IMR-90 (cell line): Measurements from ENCODE around the gene NMBR. TPM values are rescaled to one million over a fixed set of nuclear protein-coding genes. Genes with fewer than 3 reads are reported as not detected.

Source experiments
- ATAC-seq: fragments of 200-7000 bp; cut with Tn5 transposase; 2 replicates; pipeline ENCODE4 v1.9.1; 2020; ENCODE audit warnings: low read depth, mild to moderate bottlenecking, moderate library complexity
- BruUV-seq: library from RNA; stranded (reverse); fragments of 400-500 nt; replicated peaks from 2 replicates; lab custom pipeline; 2021; lab: Mats Ljungman, UMichigan
- CTCF ChIA-PET: fragments of 300-600 bp; formaldehyde crosslinking; extraction: SDS; loops from one replicate; lab custom pipeline; 2021; ENCODE audit warnings: antibody characterized with exemption; lab: Yijun Ruan, JAX
- POLR2A ChIA-PET: fragments of 300-600 bp; sonication (Branson Sonifier 250); formaldehyde crosslinking; loops from one replicate; lab custom pipeline; 2022; ENCODE audit warnings: antibody characterized with exemption; ENCODE audit not compliant: unreplicated experiment; lab: Charles Lee
- DNase-seq: peaks from one replicate; pipeline ENCODE4 v3.0.0; 2013
- H2AFZ ChIP-seq: replicated peaks from 2 replicates; pipeline ENCODE3; 2013; ENCODE audit warnings: low read length, mild to moderate bottlenecking; ENCODE audit not compliant: poor library complexity
- H2AK5ac ChIP-seq: 2 replicates; pipeline ENCODE4 v1.6.1; 2013; ENCODE audit warnings: low read depth, low read length, inconsistent platforms
- H2AK9ac ChIP-seq: replicated peaks from 2 replicates; pipeline ENCODE3; 2013; ENCODE audit warnings: mild to moderate bottlenecking, low read depth, low read length, moderate library complexity; ENCODE audit not compliant: poor library complexity
- H2BK120ac ChIP-seq: 2 replicates; pipeline ENCODE4 v1.6.1; 2013; ENCODE audit warnings: low read depth, low read length, inconsistent platforms
- H2BK15ac ChIP-seq: 3 replicates; pipeline ENCODE4 v1.6.1; 2013; ENCODE audit warnings: low read depth, low read length, inconsistent platforms
- H2BK20ac ChIP-seq: 2 replicates; pipeline ENCODE4 v1.6.1; 2013; ENCODE audit warnings: low read depth, mild to moderate bottlenecking, inconsistent platforms, low read length, moderate library complexity
- H2BK5ac ChIP-seq: 2 replicates; pipeline ENCODE4 v1.6.1; 2013; ENCODE audit warnings: mild to moderate bottlenecking, low read depth, low read length, inconsistent platforms; ENCODE audit not compliant: poor library complexity, severe bottlenecking
- H3K14ac ChIP-seq: replicated peaks from 2 replicates; pipeline ENCODE4 v1.6.1; 2013; ENCODE audit warnings: low read depth, low read length, inconsistent platforms
- H3K18ac ChIP-seq: 2 replicates; pipeline ENCODE4 v1.6.1; 2013; ENCODE audit warnings: low read depth, low read length, control low read depth
- H3K23ac ChIP-seq: 2 replicates; pipeline ENCODE4 v1.6.1; 2013; ENCODE audit warnings: low read depth, low read length, inconsistent platforms
- H3K27ac ChIP-seq: 2 replicates; pipeline ENCODE4 v1.5.1; 2013; ENCODE audit warnings: mild to moderate bottlenecking, control low read depth, low read length; ENCODE audit not compliant: insufficient read depth
- H3K27me3 ChIP-seq: 2 replicates; pipeline ENCODE4 v1.6.1; 2013; ENCODE audit warnings: low read length; ENCODE audit not compliant: control insufficient read depth, insufficient read depth
- H3K36me3 ChIP-seq: 2 replicates; pipeline ENCODE4 v1.6.1; 2013; ENCODE audit warnings: low read length, mixed read lengths; ENCODE audit not compliant: control insufficient read depth, insufficient read depth
- H3K4ac ChIP-seq: 2 replicates; pipeline ENCODE4 v1.6.1; 2013; ENCODE audit warnings: low read depth, low read length, inconsistent platforms
- H3K4me1 ChIP-seq: 2 replicates; pipeline ENCODE4 v1.6.1; 2013; ENCODE audit warnings: low read length, mixed read lengths; ENCODE audit not compliant: control insufficient read depth, insufficient read depth
- H3K4me2 ChIP-seq: 2 replicates; pipeline ENCODE4 v1.6.1; 2013; ENCODE audit warnings: low read depth, mild to moderate bottlenecking, control low read depth, low read length, moderate library complexity
- H3K4me3 ChIP-seq: 2 replicates; pipeline ENCODE4 v1.5.1; 2013; ENCODE audit warnings: low read depth, mild to moderate bottlenecking, control low read depth, low read length, moderate library complexity; ENCODE audit not compliant: insufficient read depth
- H3K56ac ChIP-seq: 2 replicates; pipeline ENCODE4 v1.6.1; 2013; ENCODE audit warnings: low read length, inconsistent platforms; ENCODE audit not compliant: insufficient read depth; ENCODE audit errors: extremely low read depth
- H3K79me1 ChIP-seq, 2 experiments: 2 replicates each; pipeline ENCODE4 v1.6.1; 2013; ENCODE audit warnings: low read length in 2 of 2, inconsistent platforms in 1 of 2, low read depth in 1 of 2
- H3K9ac ChIP-seq: 2 replicates; pipeline ENCODE4 v1.6.1; 2013; ENCODE audit warnings: low read depth, low read length, control low read depth
- H3K9me1 ChIP-seq: 2 replicates; pipeline ENCODE4 v1.6.1; 2013; ENCODE audit warnings: low read length, inconsistent platforms; ENCODE audit not compliant: insufficient read depth
- H3K9me3 ChIP-seq: 2 replicates; pipeline ENCODE4 v1.6.1; 2013; ENCODE audit warnings: low read length; ENCODE audit not compliant: control insufficient read depth, insufficient read depth
- H4K20me1 ChIP-seq: 2 replicates; pipeline ENCODE4 v1.6.1; 2013; ENCODE audit warnings: low read length, inconsistent platforms; ENCODE audit not compliant: insufficient read depth
- H4K5ac ChIP-seq: 2 replicates; pipeline ENCODE4 v1.6.1; 2013; ENCODE audit warnings: mild to moderate bottlenecking, low read depth, low read length, control low read depth
- H4K8ac ChIP-seq, 2 experiments: 2 replicates each; pipeline ENCODE4 v1.6.1; 2013; ENCODE audit warnings: low read depth in 2 of 2, low read length in 2 of 2, control low read depth in 1 of 2, inconsistent platforms in 1 of 2
- H4K91ac ChIP-seq: 2 replicates; pipeline ENCODE4 v1.6.1; 2013; ENCODE audit warnings: low read depth, low read length, inconsistent platforms; ENCODE audit not compliant: insufficient read depth
- BHLHE40 ChIP-seq: fragments of 150-350 bp; IDR thresholded peaks from 2 replicates; pipeline ENCODE4 v1.6.1; 2016; ENCODE audit warnings: mild to moderate bottlenecking, low read depth, low read length
- CEBPB ChIP-seq: IDR thresholded peaks from 2 replicates; pipeline ENCODE4 v1.6.1; 2012; ENCODE audit warnings: low read depth, low read length, improper control_type of control experiment
- CHD1 ChIP-seq: IDR thresholded peaks from 2 replicates; pipeline ENCODE4 v1.6.1; 2012; ENCODE audit warnings: low read depth, low read length, improper control_type of control experiment
- CTCF ChIP-seq: conservative IDR thresholded peaks from 2 replicates; pipeline ENCODE4 v1.5.1; 2012; ENCODE audit warnings: mild to moderate bottlenecking, low read depth, low read length, improper control_type of control experiment
- ELK1 ChIP-seq: fragments of 150-350 bp; IDR thresholded peaks from 2 replicates; pipeline ENCODE4 v1.6.1; 2016; ENCODE audit warnings: low read depth, mild to moderate bottlenecking, low read length, moderate library complexity, borderline replicate concordance
- FOS ChIP-seq: fragments of 150-350 bp; IDR thresholded peaks from 2 replicates; pipeline ENCODE4 v1.6.1; 2016; ENCODE audit warnings: low read depth, low read length
- MAFK ChIP-seq: IDR thresholded peaks from 2 replicates; pipeline ENCODE4 v1.6.1; 2012; ENCODE audit warnings: low read depth, low read length, improper control_type of control experiment
- MAZ ChIP-seq: IDR thresholded peaks from 2 replicates; pipeline ENCODE4 v1.6.1; 2012; ENCODE audit warnings: low read depth, mild to moderate bottlenecking, low read length, improper control_type of control experiment, moderate library complexity, borderline replicate concordance
- MXI1 ChIP-seq: IDR thresholded peaks from 2 replicates; pipeline ENCODE4 v1.6.1; 2012; ENCODE audit warnings: low read depth, mild to moderate bottlenecking, low read length, moderate library complexity, borderline replicate concordance
- NFE2L2 ChIP-seq: fragments of 150-350 bp; IDR thresholded peaks from 2 replicates; pipeline ENCODE4 v1.6.1; 2016; ENCODE audit warnings: low read depth, mild to moderate bottlenecking, low read length
- POLR2A ChIP-seq: IDR thresholded peaks from 2 replicates; pipeline ENCODE4 v1.6.1; 2012; ENCODE audit warnings: mild to moderate bottlenecking, low read depth, low read length
- RAD21 ChIP-seq: IDR thresholded peaks from 2 replicates; pipeline ENCODE4 v1.6.1; 2012; ENCODE audit warnings: low read length, improper control_type of control experiment
- RCOR1 ChIP-seq: IDR thresholded peaks from 2 replicates; pipeline ENCODE4 v1.6.1; 2012; ENCODE audit warnings: mild to moderate bottlenecking, low read length, improper control_type of control experiment; ENCODE audit not compliant: insufficient replicate concordance
- RFX5 ChIP-seq: IDR thresholded peaks from 2 replicates; pipeline ENCODE4 v1.8.0; 2012; ENCODE audit warnings: low read depth, mild to moderate bottlenecking, low read length, moderate library complexity
- SMC3 ChIP-seq: fragments of 150-350 bp; IDR thresholded peaks from 2 replicates; pipeline ENCODE4 v1.6.1; 2016; ENCODE audit warnings: low read depth, mild to moderate bottlenecking, antibody characterized with exemption, low read length, moderate library complexity
- USF2 ChIP-seq: fragments of 150-350 bp; IDR thresholded peaks from 2 replicates; pipeline ENCODE4 v1.6.1; 2017; ENCODE audit warnings: mild to moderate bottlenecking, antibody characterized with exemption, low read length, low read depth
- WGBS, 2 experiments: methylation state at CpG; one replicate each; pipeline versions ENCODE4 v1.1.5 to v1.1.7; 2013; ENCODE audit warnings: missing lambda C conversion rate in 2 of 2; ENCODE audit not compliant: insufficient read length in 1 of 2; ENCODE audit errors: extremely low coverage in 2 of 2; 5-methylcytosine and 5-hydroxymethylcytosine counted together
- dilution Hi-C: fragments of 300-500 bp; cut with HindIII; formaldehyde crosslinking; loops from one replicate; pipeline ENCODE4 v1.14.3; 2018; ENCODE audit warnings: low sequenced_read_pairs; ENCODE audit not compliant: unreplicated experiment
- in situ Hi-C: fragments of 300-500 bp; cut with MboI; formaldehyde crosslinking; loops from 3 replicates; pipeline ENCODE4 v1.14.3; 2019; ENCODE audit warnings: low sequenced_read_pairs, inconsistent platforms, mixed read lengths
- intact Hi-C: fragments of 100-400 bp; cut with micrococcal nuclease; formaldehyde crosslinking; loops from 2 replicates; pipeline ENCODE4 v1.10.0; 2022
- polyA plus RNA-seq, 3 experiments: library from polyadenylated mRNA; depleted of rRNA; stranded (reverse); fragments of >200 nt; gene quantifications; 2 replicates each; pipeline ENCODE4 v1.2.3, GENCODE V29; 2012; ENCODE audit warnings: low replicate concordance in 1 of 3
- total RNA-seq: library from RNA; depleted of rRNA; stranded (reverse); fragments of >200 nt; gene quantifications from 2 replicates; pipeline ENCODE4 v1.2.3, GENCODE V29; 2012

The NMBR gene
- total and polyA plus RNA-seq, 2 of the 4 experiments (the other 2 are of a cell fraction) = not detected

- Histone ChIP-seq H3K18ac (no peak overlapping the region), H4K5ac (no peak overlapping the region), H3K9ac (no peak overlapping the region), H3K79me1 (peaks cover 5 to 18% of the 10 kb centered on the region in 2 experiments; a peak in 3 of 4 replicates), H2AK9ac (no peak overlapping the region), H3K36me3 (no peaks in the 10 kb centered on the region), H2AK5ac (no peak overlapping the region), H3K9me3 (no peaks in the 10 kb centered on the region), H4K91ac (no peak overlapping the region), H3K27ac (no peak overlapping the region), H4K20me1 (no peaks in the 10 kb centered on the region), H3K4me1 (peaks cover 2% of the 10 kb centered on the region; the same call in 1 of the 2 replicates), H2AFZ (no peak overlapping the region), H4K8ac (no peak overlapping the region), H3K4ac (no peak overlapping the region), H2BK120ac (no peak overlapping the region), H3K56ac (no peak overlapping the region), H2BK15ac (no peak overlapping the region), H2BK5ac (no peak overlapping the region), H3K23ac (no peak overlapping the region), H3K14ac (no peak overlapping the region), H3K27me3 (no peaks in the 10 kb centered on the region), H2BK20ac (no peak overlapping the region), H3K4me3 (no peak overlapping the region), H3K9me1 (peaks cover 2% of the 10 kb centered on the region; the same call in 1 of the 2 replicates), H3K4me2 (no peak overlapping the region)
- WGBS, 2 experiments = no CpG with 5 or more reads among the region's 2 CpGs
- in situ Hi-C loops = no loop called here
- dilution Hi-C loops = no loop called here
- ChIA-PET POLR2A (no interaction called here), CTCF (interaction anchor here (0.6 kb wide), 1 partner anchor 42 kb away, joined by 6 read pairs; the partner anchor contains the start of gene NMBR)
- intact Hi-C loops = no loop called here
- TF ChIP-seq CTCF (no peak), CHD1 (no peak), ELK1 (no peak), CEBPB (no peak), MAFK (no peak), SMC3 (no peak), MAZ (no peak), RFX5 (no peak), USF2 (no peak), BHLHE40 (no peak), RCOR1 (no peak), POLR2A (no peak), NFE2L2 (no peak), FOS (no peak), RAD21 (no peak), MXI1 (no peak)
- BruUV-seq = no TSS peak
- DNase-seq = peak; percentile 12
- no peak for ATAC-seq
These were observed 42.1 kb upstream of the NMBR start for GRCh38 chr6:142189057-142189456.
